GM19455 (cell line): ENCODE measurements around the gene LIPN.
"Not testable (repeated sequence)": the region's sequence is repeated elsewhere in the genome, so short reads cannot be mapped to it uniquely, and the experiment has no call there.

Experiments used
- ATAC-seq: cut with Tn5 transposase; IDR thresholded peaks from one replicate; pipeline ENCODE4 v1.9.1; 2021; ENCODE audit not compliant: unreplicated experiment

Gene LIPN, protein sequence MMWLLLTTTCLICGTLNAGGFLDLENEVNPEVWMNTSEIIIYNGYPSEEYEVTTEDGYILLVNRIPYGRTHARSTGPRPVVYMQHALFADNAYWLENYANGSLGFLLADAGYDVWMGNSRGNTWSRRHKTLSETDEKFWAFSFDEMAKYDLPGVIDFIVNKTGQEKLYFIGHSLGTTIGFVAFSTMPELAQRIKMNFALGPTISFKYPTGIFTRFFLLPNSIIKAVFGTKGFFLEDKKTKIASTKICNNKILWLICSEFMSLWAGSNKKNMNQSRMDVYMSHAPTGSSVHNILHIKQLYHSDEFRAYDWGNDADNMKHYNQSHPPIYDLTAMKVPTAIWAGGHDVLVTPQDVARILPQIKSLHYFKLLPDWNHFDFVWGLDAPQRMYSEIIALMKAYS

DNA sequence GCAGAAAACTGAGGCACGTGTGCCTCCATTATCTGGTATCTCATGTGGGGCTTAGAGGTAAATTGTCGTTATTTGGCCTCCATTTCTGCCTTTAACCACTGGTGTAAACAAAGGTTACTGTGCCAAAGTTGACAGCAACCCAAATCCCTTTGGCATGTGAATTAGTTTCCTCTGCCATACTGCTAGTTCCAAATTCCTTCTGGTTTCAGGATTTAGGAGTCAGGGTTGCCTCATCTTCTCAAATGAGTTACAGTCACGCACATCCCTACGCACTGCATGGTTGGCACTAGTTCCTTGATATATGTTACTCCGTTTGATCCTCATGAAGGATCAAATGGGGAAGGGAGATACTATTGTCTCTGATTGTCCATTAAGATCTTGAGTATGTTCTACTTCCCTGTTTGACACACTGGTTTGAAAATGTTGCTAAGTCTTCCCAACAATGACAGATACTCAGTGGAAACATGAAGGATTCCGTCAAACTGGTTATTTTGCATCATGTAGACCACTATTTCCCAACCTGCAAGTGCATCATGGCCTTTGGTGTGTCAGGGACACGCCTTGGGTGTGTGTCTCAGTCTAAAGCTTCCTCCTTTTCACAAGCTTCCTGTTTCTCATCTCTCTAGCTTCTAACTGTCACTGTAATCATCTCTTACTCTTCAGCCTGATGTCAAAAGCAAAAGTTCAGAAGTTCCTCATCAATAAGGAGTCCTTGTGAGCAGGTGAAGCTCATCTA is at the start of gene LIPN:
LIPN (plus strand) TSS at position 655 of the 736 bp plus-strand sequence. CDS start 1,386 bp downstream, outside the sequence.
- ATAC-seq, result no peak

DNA sequence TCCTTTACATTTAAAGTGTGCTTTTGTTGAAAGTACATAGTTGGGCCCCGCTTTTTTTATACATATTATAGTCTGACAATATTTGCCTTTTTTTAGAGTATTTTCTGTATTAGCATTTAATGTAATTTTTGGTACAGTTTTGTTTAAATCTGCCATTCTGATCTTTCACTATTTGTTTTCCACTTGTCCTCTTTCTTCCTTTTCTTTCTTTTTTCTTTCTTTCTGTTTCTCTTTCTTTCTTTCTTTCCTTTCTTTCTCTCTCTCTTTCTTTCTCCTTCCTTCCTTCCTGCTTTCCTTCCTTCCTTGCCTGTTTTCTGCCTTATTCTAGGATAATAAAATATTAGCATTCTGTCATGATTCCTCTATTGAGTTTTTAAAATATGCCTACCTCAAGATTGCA is 44.3 kb upstream of the LIPN start:
- ATAC-seq, result no peak

DNA sequence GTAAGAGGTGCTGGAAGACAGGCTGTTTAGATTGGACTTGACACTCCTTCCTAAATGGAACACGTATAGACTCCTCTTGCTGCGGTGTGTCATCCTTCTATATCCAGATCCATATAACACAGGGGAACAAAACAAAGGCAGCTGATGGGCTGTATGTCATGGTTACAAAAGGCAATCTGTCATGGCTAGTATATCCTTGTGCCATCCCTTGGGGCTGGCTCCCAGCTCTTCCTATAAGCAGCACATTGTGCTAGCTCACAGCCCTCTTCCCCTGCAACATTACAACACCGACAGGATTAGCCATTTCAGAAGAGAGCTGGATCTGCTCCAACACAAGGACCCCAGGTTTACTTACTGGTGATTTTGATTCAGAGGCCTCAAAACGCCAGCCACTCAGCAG is 38.4 kb upstream of the LIPN start:
- ATAC-seq, result no peak

DNA sequence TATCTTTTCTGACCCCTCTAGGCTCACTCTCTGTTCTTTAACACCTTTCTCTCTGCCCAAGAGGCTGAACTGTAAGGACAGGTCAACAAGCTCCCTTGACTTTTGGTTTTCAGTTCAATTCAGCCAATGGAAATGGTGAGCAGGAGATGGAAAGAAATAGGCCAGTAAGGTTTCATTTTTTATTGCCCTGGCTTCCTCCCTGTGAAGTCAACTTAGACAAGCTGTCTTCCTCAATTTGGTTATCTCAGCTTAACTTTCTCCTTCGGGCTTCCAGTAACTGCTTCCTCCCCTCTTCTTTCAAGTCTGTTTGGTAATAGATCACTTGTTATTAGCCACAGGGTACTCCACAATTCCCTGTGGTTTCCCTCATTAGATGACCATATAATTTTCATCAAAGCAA is 34.0 kb upstream of the LIPN start:
- no peak for ATAC-seq

DNA sequence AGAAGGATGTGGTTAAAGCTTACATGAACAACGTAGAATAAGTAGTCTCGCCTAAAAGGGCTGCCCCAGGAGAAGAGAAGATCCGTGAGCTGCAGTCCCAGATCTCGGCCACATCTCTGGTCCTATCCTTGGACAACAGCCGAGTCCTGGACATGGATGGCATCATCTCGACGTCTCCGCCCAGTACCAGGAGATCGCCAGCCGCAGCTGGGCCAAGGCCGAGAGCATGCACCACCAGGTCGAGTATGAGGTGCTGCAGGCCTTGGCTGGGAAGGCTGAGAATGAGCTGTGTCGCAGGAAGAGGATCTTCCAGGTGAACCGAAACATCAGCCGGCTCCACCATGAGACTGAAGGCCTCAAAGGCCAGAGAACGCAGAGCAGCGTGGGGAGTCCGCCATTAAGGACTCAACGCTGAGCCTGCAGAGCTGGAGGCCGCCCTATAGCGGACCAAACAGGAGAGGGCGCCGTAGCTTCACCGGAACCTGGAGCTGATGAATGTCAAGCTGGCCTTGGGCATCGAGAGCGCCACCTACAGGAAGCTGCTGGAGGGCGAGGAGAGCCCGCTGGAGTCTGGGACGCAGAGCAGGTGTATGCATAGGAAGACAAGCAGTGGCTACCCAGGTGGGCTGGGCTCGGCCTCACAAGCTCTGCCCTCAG is 31.6 kb upstream of the LIPN start:
- no peak for ATAC-seq

DNA sequence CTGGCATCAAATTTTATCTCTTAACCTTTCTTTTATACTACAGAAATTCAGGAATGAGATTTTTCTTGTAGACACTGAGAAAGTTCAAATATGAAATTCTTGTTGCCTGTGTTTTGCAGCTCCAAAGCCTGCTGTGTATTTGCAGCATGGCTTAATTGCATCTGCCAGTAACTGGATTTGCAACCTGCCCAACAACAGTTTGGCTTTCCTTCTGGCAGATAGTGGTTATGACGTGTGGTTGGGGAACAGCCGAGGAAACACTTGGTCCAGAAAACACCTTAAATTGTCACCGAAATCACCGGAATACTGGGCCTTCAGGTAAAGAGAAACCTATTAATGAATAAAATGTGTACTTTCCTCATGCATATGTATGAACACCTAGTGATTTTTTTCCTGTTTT is 29.0 kb upstream of the LIPN start:
- no peak for ATAC-seq

DNA sequence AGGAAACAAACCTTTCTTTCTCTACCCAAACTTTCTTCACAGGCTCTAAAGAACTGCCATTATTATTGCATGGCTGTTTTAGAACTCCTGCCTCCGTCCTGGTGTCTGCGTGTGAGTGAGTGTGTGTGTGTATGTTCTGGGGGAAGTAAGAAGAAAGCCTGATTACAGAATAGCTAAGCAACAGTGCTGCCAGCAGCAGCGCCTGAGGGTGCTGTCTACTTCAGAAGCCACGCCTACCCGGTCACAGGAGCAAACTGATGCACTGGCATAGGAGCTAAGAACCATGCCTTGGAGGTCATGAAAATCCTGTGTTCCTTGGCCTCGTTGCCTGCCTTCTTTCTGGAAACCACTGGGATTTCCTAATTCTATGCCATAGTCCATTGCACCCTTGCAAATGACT is 28.5 kb upstream of the LIPN start:
- no peak for ATAC-seq

DNA sequence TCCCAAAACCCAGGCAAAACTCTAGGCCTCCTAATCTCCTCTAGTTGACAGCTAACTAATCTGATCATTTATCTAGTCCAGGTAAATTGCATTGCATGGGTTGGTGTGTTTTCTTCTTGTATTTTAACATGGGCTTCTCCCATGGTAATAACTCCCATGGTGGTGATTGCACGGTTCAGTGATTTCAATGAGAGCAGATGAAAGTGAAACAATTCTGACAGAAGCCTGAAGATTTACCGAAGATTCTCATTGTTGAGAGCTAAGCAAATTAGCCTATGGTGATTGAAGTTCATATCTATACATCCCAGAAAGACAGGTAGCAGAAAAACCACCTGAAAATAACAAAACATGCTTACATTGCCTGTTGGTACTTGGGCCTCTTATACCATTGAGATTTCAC is 26.6 kb upstream of the LIPN start:
- no peak for ATAC-seq

DNA sequence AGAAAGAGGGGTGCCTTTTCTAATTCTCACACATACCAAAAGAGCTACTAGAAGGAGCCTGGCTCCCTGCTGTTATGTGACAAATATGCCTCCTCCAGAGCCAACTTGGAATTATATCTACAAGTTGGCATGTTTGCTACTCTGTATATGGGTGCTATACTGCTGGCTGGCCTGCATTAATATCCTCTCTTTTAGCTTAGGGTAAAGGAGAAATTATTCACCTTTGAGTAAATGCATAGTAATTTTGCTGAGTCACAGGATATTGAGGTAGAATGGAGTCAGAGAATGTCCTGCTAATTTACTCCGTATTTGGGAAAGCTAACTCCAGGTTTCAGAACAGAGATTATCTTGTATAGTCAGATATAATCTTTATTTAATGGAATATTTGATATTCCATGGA is 24.2 kb upstream of the LIPN start:
- ATAC-seq, result no peak

DNA sequence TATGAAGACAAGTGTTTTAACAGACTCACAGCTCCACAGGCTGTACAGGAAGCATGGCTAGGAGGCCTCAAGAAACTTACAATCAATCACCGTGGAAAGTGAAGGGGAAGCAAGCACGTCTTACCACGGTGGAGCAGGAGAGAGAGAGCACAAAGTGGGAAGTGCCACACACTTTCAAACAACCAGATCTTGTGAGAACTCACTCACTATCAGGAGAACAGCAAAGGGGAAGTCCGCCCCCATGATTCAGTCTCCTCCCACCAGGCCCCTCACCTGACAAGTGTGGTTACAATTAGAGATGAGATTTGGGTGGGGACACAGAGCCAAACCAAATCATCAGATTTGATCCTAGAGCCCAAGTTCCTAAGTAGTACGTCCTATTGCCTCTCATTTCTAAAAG is 17.9 kb upstream of the LIPN start:
- ATAC-seq, result not testable (repeated sequence)

DNA sequence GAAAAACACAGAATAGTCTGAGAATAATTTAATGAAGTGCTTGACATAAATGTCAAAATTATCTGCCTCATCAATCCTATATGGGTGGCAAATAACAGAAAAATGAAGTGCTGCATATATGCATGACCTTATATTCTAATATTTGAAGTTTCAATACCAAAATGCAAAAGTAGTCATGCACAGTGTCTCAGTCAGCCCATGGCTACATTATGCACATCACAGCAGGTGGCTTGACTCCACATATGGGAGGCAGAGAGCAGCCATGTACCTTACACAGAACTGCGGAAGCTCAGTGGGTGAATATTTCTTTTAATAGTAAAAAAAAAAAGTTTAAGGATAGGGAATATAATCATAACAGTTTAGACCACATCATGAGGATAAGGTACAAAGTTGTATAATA is 17.4 kb upstream of the LIPN start:
- ATAC-seq, result no peak

DNA sequence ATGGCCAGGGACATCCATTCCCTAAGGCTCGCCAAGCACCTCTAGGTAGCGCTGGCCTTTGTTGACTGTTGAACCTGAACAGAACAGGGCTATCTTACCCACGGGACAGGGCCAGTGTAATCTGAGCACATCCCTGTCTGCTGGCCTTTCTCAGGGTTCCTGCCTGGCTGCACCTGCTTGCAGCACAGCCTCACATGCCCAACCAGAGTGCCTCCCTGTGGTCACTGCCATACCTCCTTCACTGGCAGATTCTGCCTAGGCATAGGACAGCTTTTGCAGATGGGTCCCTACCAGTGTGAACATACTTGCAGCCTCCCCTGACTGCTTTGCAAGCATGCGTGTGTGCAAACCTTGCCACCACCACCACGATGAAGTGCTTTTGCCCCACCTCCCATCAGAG is 15.8 kb upstream of the LIPN start:
- ATAC-seq, result no peak

DNA sequence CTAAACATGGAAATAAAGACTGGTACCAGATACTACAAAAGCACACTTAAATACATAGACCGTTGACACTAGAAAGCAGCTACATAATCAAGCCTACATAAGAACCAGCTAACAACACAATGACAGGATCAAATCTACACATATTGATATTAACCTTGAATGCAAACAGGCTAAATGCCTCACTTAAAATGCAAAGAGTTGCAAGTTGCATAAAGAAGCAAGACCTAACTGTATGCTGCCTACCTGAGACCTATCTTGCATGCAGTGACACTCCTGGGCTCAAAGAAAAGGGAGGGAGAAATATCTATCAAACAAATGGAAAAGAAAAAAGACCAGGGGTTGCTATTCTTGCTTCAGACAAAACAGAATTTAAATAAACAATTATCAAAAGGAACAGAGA is 14.2 kb upstream of the LIPN start:
- no peak for ATAC-seq

DNA sequence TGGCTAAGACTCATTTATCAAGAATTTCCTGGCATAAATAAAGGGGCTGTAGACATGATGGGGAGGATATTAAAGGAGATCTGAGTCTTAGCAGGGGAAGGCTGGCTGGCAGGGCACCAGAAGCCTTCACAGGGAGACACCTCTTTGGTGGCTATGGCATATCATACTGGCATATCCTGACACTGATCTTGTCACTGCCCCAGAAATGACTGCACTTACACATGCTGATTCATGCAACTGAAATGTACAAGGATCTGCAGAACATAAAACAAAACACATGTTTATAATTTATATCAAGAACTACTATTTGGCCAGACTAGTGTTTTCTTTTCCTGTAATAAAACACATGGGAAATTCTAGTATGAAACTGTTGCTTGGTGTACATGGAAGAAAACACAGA is 5.5 kb upstream of the LIPN start:
- no peak for ATAC-seq

DNA sequence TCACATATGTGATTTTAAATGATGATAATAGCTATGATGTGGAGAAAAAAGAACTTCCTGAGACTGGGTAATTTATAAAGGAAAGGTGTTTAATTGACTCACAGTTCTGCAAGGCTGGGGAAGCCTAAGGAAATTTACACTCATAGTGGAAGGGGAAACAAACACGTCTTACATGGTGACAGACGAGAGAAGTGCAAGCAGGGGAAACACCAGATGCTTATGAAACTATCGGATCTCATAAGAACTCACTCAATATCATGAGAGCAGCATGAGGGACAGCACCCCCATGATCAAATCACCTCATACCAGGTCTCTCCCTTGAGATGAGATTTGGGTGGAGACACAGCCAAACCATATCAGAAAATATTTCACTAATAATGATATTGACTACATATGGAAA is 4.1 kb upstream of the LIPN start:
- no peak for ATAC-seq

DNA sequence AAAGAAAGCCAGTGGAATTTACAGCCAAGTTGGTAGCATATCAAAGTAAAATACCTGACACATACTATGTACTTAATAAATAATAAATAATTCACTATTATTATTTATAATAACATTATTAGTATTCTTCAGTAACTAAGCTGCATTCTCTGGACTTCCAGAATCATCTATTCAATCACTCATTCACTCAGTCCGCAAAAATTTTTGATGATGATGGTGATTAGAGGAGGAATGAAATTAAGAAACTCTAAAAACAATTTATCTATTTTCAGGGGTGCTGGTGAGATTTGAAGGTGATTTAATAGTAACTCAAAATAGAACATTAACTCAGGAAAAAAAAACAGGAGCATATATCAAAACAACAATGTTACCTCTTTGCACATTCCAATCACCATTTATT is 3.2 kb upstream of the LIPN start:
- ATAC-seq, result no peak

DNA sequence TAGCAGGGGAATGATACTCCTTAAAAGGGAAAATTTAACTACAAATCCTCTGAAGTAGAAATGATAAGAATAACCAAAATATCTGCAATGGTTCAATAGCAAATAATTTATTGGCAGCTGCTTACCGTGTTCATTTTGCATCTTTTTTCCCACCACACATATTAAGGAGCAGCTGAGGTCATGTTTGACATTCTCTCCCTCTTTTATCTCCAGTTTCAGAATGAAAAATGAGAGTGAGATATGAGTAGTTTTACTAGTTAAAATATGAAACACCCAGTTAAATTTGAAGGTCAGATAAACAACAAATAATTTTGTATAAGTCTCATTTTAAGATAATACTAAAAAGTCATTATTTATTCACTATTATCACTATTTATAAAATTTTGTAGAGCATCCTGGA is 3.1 kb downstream of the LIPN start:
- no peak for ATAC-seq

DNA sequence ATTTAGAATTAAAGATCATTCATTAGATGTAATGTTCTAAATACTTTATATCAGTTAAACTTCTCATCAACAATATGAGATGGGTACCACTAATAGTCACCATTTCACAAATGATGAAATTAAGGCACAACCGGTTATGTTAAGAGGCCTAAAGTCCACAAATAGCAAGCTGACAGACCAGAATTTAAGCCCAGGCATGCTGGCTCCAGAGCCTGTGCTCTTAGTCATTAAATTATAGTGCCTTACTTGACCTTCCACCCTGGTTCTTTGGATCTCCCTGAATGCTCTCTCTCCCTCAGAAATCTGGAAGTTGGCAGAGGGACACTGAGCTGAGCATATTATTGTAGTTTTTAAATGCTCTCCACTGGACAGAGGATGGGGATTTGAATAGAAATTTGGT is 3.6 kb downstream of the LIPN start:
- no peak for ATAC-seq

DNA sequence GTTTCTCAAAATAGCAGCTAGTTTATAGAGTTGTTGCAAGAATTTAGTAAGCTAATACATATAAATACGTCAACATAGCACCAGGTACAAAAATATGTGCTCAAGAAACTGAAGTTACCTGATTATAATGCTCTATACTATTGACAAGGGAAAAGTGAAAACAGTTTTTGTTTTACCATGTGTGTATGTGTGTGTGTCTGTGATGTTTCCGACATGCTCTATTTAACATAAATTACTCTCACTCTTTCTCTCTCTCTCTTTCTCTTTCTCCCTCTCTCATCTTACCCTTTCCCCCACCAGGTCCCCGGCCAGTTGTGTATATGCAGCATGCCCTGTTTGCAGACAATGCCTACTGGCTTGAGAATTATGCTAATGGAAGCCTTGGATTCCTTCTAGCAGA is 4.3 kb downstream of the LIPN start:
- ATAC-seq, result no peak

DNA sequence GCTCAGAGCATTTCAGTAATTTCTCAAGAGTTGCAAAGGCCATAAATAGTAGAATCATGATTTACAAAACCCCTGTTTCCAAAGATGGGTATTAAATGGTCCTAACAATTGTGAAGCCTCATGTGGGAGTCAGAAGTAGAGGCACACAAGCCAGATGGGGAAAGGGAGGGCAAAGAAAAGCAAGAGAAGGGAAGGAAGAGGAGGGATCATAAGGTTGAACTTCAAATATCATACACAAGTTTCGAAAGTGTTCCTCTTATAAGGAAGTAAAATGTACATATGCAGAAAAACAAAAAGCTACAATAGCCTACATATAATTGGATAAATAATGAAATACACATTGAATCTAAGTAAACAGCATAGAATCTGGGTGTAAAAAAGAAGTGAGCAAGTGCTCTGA is 6.0 kb downstream of the LIPN start:
- no peak for ATAC-seq

DNA sequence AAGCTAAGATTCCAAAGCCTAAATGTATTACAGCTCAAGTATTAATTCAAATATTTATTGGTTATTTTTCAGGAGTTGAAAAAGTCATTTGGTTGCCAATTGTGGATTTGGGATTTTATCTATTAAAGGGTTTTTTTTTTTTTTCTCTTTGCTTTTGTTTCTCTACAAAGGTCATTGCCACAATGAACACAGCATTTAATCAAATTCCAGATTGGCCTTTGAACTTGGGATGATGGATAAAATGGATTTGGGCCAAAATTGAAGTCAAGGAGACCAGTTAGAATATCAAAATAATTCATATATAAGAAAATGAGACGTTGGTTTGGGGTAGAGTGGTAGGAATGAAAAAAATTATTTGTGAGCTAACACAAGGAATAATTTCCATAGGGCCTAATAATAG is 9.6 kb downstream of the LIPN start:
- ATAC-seq, result no peak

DNA sequence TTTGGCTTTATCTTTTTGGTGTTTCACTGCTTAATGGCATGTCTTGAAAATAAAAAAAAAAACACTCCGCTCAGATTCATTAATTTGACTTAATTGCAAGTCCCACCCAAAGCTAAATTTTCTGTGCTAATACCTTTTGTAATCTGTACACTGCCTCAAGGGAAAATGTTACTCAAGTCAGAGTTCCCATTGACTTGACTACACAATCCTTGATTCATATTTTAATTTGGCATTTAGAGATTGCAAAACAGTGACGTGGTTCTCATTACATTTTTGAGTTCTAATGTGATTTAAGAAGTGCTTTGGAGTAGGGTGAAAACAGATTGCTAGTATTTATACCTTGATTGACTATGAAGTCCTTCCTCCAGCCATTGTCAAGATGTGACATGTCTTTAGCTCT is 21.4 kb downstream of the LIPN start:
- no peak for ATAC-seq
